ENCODE data around the gene ZNRF4.

ZNRF4 gene

GRCh38 chr19:5492635-5493409, 37.6 kb downstream of the ZNRF4 start:
- ChIA-PET CTCF (no interaction called here), POLR2A (no interaction called here)
- no peak for TF ChIP-seq ELF4 (IDR thresholded peaks at IDR 0.05)
- no peak for DNase-seq (ENCODE audit: extremely low spot score)

- POLR2A ChIA-PET = no interaction called here
- no peak for DNase-seq (ENCODE audit: extremely low spot score)
- TF ChIP-seq ZNF384 (IDR thresholded peaks at IDR 0.05) (no peak), SP1 (IDR thresholded peaks at IDR 0.05) (no peak), L3MBTL2 (conservative IDR thresholded peaks at IDR 0.05) (no peak), BHLHE40 (IDR thresholded peaks at IDR 0.05; ENCODE audit: borderline replicate concordance) (no peak), TARDBP (IDR thresholded peaks at IDR 0.05) (no peak), FOXA1 (IDR thresholded peaks at IDR 0.05) (no peak), FOXM1 (IDR thresholded peaks at IDR 0.05; ENCODE audit: borderline replicate concordance) (no peak)
- CTCF ChIA-PET = no interaction called here
These were observed 39.6 kb downstream of the ZNRF4 start for GRCh38 chr19:5494773-5495172.

- ChIA-PET CTCF (no interaction called here), POLR2A (no interaction called here)
- TF ChIP-seq CTBP1 (IDR thresholded peaks at IDR 0.05; ENCODE audit: borderline replicate concordance) (no peak), PKNOX1 (IDR thresholded peaks at IDR 0.05) (no peak), NFRKB (IDR thresholded peaks at IDR 0.05) (no peak), FOXM1 (IDR thresholded peaks at IDR 0.05; ENCODE audit: borderline replicate concordance) (no peak), ARNT (IDR thresholded peaks at IDR 0.05) (no peak), ZNF384 (IDR thresholded peaks at IDR 0.05) (no peak), FOXK2 (IDR thresholded peaks at IDR 0.05) (no peak), SUZ12 (IDR thresholded peaks at IDR 0.05) (no peak), TARDBP (IDR thresholded peaks at IDR 0.05) (no peak), HDGF (IDR thresholded peaks at IDR 0.05; ENCODE audit: borderline replicate concordance) (no peak), ELF4 (IDR thresholded peaks at IDR 0.05) (no peak), SP1 (IDR thresholded peaks at IDR 0.05) (no peak), LEF1 (IDR thresholded peaks at IDR 0.05; ENCODE audit: borderline replicate concordance) (no peak), BHLHE40 (IDR thresholded peaks at IDR 0.05; ENCODE audit: borderline replicate concordance) (no peak), L3MBTL2 (conservative IDR thresholded peaks at IDR 0.05) (no peak), FOXA1 (IDR thresholded peaks at IDR 0.05) (no peak)
- no peak for DNase-seq (ENCODE audit: extremely low spot score)
These were observed 40.6 kb downstream of the ZNRF4 start for GRCh38 chr19:5495792-5496191.

- ChIA-PET CTCF (no interaction called here), POLR2A (no interaction called here)
- TF ChIP-seq FOXM1 (IDR thresholded peaks at IDR 0.05; ENCODE audit: borderline replicate concordance) (no peak), CTBP1 (IDR thresholded peaks at IDR 0.05; ENCODE audit: borderline replicate concordance) (no peak), FOXK2 (IDR thresholded peaks at IDR 0.05) (no peak), ARNT (IDR thresholded peaks at IDR 0.05) (no peak), TARDBP (IDR thresholded peaks at IDR 0.05) (no peak), ELF4 (IDR thresholded peaks at IDR 0.05) (no peak), SUZ12 (IDR thresholded peaks at IDR 0.05) (no peak), HDGF (IDR thresholded peaks at IDR 0.05; ENCODE audit: borderline replicate concordance) (no peak), ZNF384 (IDR thresholded peaks at IDR 0.05) (no peak), BHLHE40 (IDR thresholded peaks at IDR 0.05; ENCODE audit: borderline replicate concordance) (no peak)
- no peak for DNase-seq (ENCODE audit: extremely low spot score)
These were observed 42.1 kb downstream of the ZNRF4 start for GRCh38 chr19:5497297-5497696.

- POLR2A ChIA-PET = no interaction called here
- TF ChIP-seq CTBP1 (IDR thresholded peaks at IDR 0.05; ENCODE audit: borderline replicate concordance) = no peak
- TF ChIP-seq NFRKB (IDR thresholded peaks at IDR 0.05) = no peak
- no peak for TF ChIP-seq TARDBP (IDR thresholded peaks at IDR 0.05)
- no peak for TF ChIP-seq FOXM1 (IDR thresholded peaks at IDR 0.05; ENCODE audit: borderline replicate concordance)
- TF ChIP-seq ARNT (IDR thresholded peaks at IDR 0.05) = no peak
- TF ChIP-seq ZNF384 (IDR thresholded peaks at IDR 0.05) = no peak
- CTCF ChIA-PET = no interaction called here
- DNase-seq (ENCODE audit: extremely low spot score) = peak; percentile 26
These were observed 43.8 kb downstream of the ZNRF4 start for GRCh38 chr19:5498830-5499550.

GRCh38 chr19:5501907-5502306, 46.7 kb downstream of the ZNRF4 start:
- ChIA-PET CTCF (no interaction called here), POLR2A (no interaction called here)
- TF ChIP-seq HDGF (IDR thresholded peaks at IDR 0.05; ENCODE audit: borderline replicate concordance) (no peak), SUZ12 (IDR thresholded peaks at IDR 0.05) (no peak), FOXK2 (IDR thresholded peaks at IDR 0.05) (no peak), ZNF384 (IDR thresholded peaks at IDR 0.05) (no peak), TARDBP (IDR thresholded peaks at IDR 0.05) (no peak), BHLHE40 (IDR thresholded peaks at IDR 0.05; ENCODE audit: borderline replicate concordance) (no peak)
- no peak for DNase-seq (ENCODE audit: extremely low spot score)

GRCh38 chr19:5503598-5503997, 48.4 kb downstream of the ZNRF4 start:
- TF ChIP-seq HDGF (IDR thresholded peaks at IDR 0.05; ENCODE audit: borderline replicate concordance) (no peak), PKNOX1 (IDR thresholded peaks at IDR 0.05) (no peak), BHLHE40 (IDR thresholded peaks at IDR 0.05; ENCODE audit: borderline replicate concordance) (no peak), FOXA1 (IDR thresholded peaks at IDR 0.05) (no peak), L3MBTL2 (conservative IDR thresholded peaks at IDR 0.05) (no peak), FOXM1 (IDR thresholded peaks at IDR 0.05; ENCODE audit: borderline replicate concordance) (no peak), NFRKB (IDR thresholded peaks at IDR 0.05) (no peak), SP1 (IDR thresholded peaks at IDR 0.05) (no peak), FOXK2 (IDR thresholded peaks at IDR 0.05) (no peak), ARNT (IDR thresholded peaks at IDR 0.05) (no peak), TARDBP (IDR thresholded peaks at IDR 0.05) (no peak), CTBP1 (IDR thresholded peaks at IDR 0.05; ENCODE audit: borderline replicate concordance) (no peak), ZNF384 (IDR thresholded peaks at IDR 0.05) (no peak), ELF4 (IDR thresholded peaks at IDR 0.05) (no peak)
- POLR2A ChIA-PET = no interaction called here
- no peak for DNase-seq (ENCODE audit: extremely low spot score)
- CTCF ChIA-PET = interaction anchor here (0.7 kb wide), 1 partner anchor 295 kb away, joined by 3 read pairs; no protein-coding TSS in a partner anchor

Measured in HEK293T (cell line).